Measurements from ENCODE around the gene LACTB.

DNA sequence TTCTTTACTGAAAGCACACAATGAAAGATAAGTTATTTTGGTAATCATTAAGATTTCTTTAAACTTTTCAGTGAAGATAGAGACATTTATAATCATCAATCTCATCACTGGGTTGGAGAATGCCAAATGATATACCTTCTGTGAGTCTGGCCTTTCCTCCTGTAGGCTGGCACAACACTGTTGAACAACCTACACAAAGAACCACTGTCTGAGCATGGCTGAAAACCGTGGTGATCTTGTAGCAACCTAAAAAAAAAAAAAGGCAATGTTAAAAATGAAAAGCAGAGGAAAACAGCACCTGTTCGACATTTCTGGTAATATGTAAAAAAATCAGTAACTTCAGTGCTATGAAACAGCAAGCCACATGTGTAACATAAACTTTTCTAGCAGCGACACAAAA lies 33.8 kb downstream of the LACTB start:
- TF ChIP-seq, protein P1, sequence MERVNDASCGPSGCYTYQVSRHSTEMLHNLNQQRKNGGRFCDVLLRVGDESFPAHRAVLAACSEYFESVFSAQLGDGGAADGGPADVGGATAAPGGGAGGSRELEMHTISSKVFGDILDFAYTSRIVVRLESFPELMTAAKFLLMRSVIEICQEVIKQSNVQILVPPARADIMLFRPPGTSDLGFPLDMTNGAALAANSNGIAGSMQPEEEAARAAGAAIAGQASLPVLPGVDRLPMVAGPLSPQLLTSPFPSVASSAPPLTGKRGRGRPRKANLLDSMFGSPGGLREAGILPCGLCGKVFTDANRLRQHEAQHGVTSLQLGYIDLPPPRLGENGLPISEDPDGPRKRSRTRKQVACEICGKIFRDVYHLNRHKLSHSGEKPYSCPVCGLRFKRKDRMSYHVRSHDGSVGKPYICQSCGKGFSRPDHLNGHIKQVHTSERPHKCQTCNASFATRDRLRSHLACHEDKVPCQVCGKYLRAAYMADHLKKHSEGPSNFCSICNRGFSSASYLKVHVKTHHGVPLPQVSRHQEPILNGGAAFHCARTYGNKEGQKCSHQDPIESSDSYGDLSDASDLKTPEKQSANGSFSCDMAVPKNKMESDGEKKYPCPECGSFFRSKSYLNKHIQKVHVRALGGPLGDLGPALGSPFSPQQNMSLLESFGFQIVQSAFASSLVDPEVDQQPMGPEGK (CRISPR knock-in tag; IDR thresholded peaks at IDR 0.05; ENCODE audit: borderline replicate concordance): no peak
- TF ChIP-seq, protein P2, sequence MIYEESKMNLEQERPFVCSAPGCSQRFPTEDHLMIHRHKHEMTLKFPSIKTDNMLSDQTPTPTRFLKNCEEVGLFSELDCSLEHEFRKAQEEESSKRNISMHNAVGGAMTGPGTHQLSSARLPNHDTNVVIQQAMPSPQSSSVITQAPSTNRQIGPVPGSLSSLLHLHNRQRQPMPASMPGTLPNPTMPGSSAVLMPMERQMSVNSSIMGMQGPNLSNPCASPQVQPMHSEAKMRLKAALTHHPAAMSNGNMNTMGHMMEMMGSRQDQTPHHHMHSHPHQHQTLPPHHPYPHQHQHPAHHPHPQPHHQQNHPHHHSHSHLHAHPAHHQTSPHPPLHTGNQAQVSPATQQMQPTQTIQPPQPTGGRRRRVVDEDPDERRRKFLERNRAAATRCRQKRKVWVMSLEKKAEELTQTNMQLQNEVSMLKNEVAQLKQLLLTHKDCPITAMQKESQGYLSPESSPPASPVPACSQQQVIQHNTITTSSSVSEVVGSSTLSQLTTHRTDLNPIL (CRISPR knock-in tag; IDR thresholded peaks at IDR 0.05; ENCODE audit: low read depth): no peak
- TF ChIP-seq ZNF565 (CRISPR knock-in tag; conservative IDR thresholded peaks at IDR 0.05; ENCODE audit: low read depth) (no peak), RARB (CRISPR knock-in tag; IDR thresholded peaks at IDR 0.05) (no peak), ZFP3 (CRISPR knock-in tag; IDR thresholded peaks at IDR 0.05) (no peak)
- TF ChIP-seq, protein P3, sequence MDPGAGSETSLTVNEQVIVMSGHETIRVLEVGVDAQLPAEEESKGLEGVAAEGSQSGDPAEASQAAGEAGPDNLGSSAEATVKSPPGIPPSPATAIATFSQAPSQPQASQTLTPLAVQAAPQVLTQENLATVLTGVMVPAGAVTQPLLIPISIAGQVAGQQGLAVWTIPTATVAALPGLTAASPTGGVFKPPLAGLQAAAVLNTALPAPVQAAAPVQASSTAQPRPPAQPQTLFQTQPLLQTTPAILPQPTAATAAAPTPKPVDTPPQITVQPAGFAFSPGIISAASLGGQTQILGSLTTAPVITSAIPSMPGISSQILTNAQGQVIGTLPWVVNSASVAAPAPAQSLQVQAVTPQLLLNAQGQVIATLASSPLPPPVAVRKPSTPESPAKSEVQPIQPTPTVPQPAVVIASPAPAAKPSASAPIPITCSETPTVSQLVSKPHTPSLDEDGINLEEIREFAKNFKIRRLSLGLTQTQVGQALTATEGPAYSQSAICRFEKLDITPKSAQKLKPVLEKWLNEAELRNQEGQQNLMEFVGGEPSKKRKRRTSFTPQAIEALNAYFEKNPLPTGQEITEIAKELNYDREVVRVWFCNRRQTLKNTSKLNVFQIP (CRISPR knock-in tag; IDR thresholded peaks at IDR 0.05; ENCODE audit: borderline replicate concordance, low read depth): no peak
- TF ChIP-seq, protein P4, sequence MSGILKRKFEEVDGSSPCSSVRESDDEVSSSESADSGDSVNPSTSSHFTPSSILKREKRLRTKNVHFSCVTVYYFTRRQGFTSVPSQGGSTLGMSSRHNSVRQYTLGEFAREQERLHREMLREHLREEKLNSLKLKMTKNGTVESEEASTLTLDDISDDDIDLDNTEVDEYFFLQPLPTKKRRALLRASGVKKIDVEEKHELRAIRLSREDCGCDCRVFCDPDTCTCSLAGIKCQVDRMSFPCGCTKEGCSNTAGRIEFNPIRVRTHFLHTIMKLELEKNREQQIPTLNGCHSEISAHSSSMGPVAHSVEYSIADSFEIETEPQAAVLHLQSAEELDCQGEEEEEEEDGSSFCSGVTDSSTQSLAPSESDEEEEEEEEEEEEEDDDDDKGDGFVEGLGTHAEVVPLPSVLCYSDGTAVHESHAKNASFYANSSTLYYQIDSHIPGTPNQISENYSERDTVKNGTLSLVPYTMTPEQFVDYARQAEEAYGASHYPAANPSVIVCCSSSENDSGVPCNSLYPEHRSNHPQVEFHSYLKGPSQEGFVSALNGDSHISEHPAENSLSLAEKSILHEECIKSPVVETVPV (CRISPR knock-in tag; IDR thresholded peaks at IDR 0.05): no peak

Data from SK-N-SH treated with all-trans-retinoic acid at 6 μM for 48 hours (cell line).